GM23338 (cell line): ENCODE measurements around the gene NRG3. TPM values are rescaled to one million over a fixed set of nuclear protein-coding genes. Genes with fewer than 3 reads are reported as not detected.

Experiments used
- ATAC-seq: fragments of 200-7000 bp; cut with Tn5 transposase; 3 replicates; pipeline ENCODE4 v1.9.1; 2020
- DNase-seq: peaks from one replicate; pipeline ENCODE4 v3.0.0-alpha.2; 2015; ENCODE audit warnings: low spot score
- H2AFZ ChIP-seq: fragments of 200-600 bp; sonication (generic); 2 replicates; pipeline ENCODE4 v1.8.0; 2016; ENCODE audit warnings: antibody characterized with exemption, mild to moderate bottlenecking, moderate library complexity
- H3F3A ChIP-seq: fragments of 200-600 bp; sonication (generic); replicated peaks from 2 replicates; pipeline ENCODE4 v1.8.0; 2017; ENCODE audit warnings: antibody characterized with exemption, mixed run types, low read depth
- H3K27ac ChIP-seq: fragments of 200-600 bp; sonication (generic); 2 replicates; pipeline ENCODE4 v1.6.1; 2016; ENCODE audit warnings: low read depth
- H3K27me3 ChIP-seq: fragments of 200-600 bp; sonication (generic); 2 replicates; pipeline ENCODE4 v1.8.0; 2016; ENCODE audit warnings: mild to moderate bottlenecking, mixed run types, moderate library complexity; ENCODE audit not compliant: insufficient read depth
- H3K36me3 ChIP-seq: fragments of 200-600 bp; sonication (generic); 2 replicates; pipeline ENCODE4 v1.8.0; 2016; ENCODE audit warnings: mild to moderate bottlenecking; ENCODE audit not compliant: insufficient read depth
- H3K4me1 ChIP-seq: fragments of 200-600 bp; sonication (generic); 2 replicates; pipeline ENCODE4 v1.8.0; 2016; ENCODE audit warnings: mild to moderate bottlenecking, moderate library complexity; ENCODE audit not compliant: insufficient read depth
- H3K4me2 ChIP-seq: fragments of 200-600 bp; sonication (generic); 2 replicates; pipeline ENCODE4 v1.7.1; 2017; ENCODE audit warnings: mixed run types
- H3K4me3 ChIP-seq: fragments of 200-600 bp; sonication (generic); 2 replicates; pipeline ENCODE4 v1.6.1; 2016; ENCODE audit warnings: mixed run types
- H3K79me2 ChIP-seq: fragments of 200-600 bp; sonication (generic); replicated peaks from 2 replicates; pipeline ENCODE4 v1.8.0; 2017; ENCODE audit warnings: mild to moderate bottlenecking; ENCODE audit not compliant: insufficient read depth
- H3K9me2 ChIP-seq: fragments of 200-600 bp; sonication (generic); 2 replicates; pipeline ENCODE4 v1.8.0; 2017; ENCODE audit not compliant: insufficient read depth
- H4K20me1 ChIP-seq: fragments of 200-600 bp; sonication (generic); replicated peaks from 2 replicates; pipeline ENCODE4 v1.8.0; 2017; ENCODE audit warnings: mild to moderate bottlenecking; ENCODE audit not compliant: insufficient read depth
- H3K27ac Mint-ChIP-seq: 2 replicates; pipeline ENCODE4 v1.8.0; 2020; ENCODE audit warnings: inconsistent platforms, mild to moderate bottlenecking, moderate library complexity, mixed read lengths
- H3K27me3 Mint-ChIP-seq: 3 replicates; pipeline ENCODE4 v1.8.0; 2022; ENCODE audit warnings: low read depth, mild to moderate bottlenecking, moderate library complexity, mixed read lengths, inconsistent platforms; ENCODE audit not compliant: insufficient read depth, poor library complexity
- H3K36me3 Mint-ChIP-seq: 3 replicates; pipeline ENCODE4 v1.8.0; 2021; ENCODE audit warnings: low read depth, mild to moderate bottlenecking, inconsistent platforms, moderate library complexity, mixed read lengths
- H3K4me1 Mint-ChIP-seq: 3 replicates; pipeline ENCODE4 v1.8.0; 2020; ENCODE audit warnings: mild to moderate bottlenecking, inconsistent platforms, mixed read lengths
- H3K4me3 Mint-ChIP-seq: 3 replicates; pipeline ENCODE4 v1.8.0; 2021; ENCODE audit warnings: moderate library complexity, mild to moderate bottlenecking, inconsistent platforms, mixed read lengths
- H3K9me3 Mint-ChIP-seq: 3 replicates; pipeline ENCODE4 v1.8.0; 2020; ENCODE audit warnings: moderate library complexity, mild to moderate bottlenecking, inconsistent platforms, mixed read lengths
- CREB1 ChIP-seq: fragments of 250-450 bp; sonication (Bioruptor Pico); IDR thresholded peaks from 2 replicates; pipeline ENCODE4 v1.5.0; 2020; ENCODE audit warnings: low read depth, mild to moderate bottlenecking, moderate library complexity
- EZH2 ChIP-seq: fragments of 200-600 bp; sonication (generic); IDR thresholded peaks from one replicate; pipeline ENCODE4 v1.8.0; 2017; ENCODE audit warnings: antibody characterized with exemption, mild to moderate bottlenecking, low read depth; ENCODE audit not compliant: unreplicated experiment
- EZH2phosphoT487 ChIP-seq: fragments of 200-600 bp; sonication (generic); IDR thresholded peaks from one replicate; pipeline ENCODE4 v1.8.1; 2018; ENCODE audit warnings: antibody characterized with exemption; ENCODE audit not compliant: unreplicated experiment
- JUNB ChIP-seq: IDR thresholded peaks from one replicate; pipeline ENCODE4 v1.6.1; 2016; ENCODE audit warnings: antibody characterized with exemption; ENCODE audit not compliant: unreplicated experiment
- NANOG ChIP-seq: IDR thresholded peaks from 2 replicates; pipeline ENCODE4 v1.6.1; 2016; ENCODE audit warnings: antibody characterized with exemption, borderline replicate concordance
- POLR2AphosphoS5 ChIP-seq: IDR thresholded peaks from 2 replicates; pipeline ENCODE4 v1.6.1; 2016; ENCODE audit warnings: antibody characterized with exemption, low read depth
- STAT1 ChIP-seq: IDR thresholded peaks from one replicate; pipeline ENCODE4 v1.6.1; 2016; ENCODE audit warnings: antibody characterized with exemption; ENCODE audit not compliant: unreplicated experiment
- ZNF114 ChIP-seq: fragments of 250-450 bp; sonication (Bioruptor Pico); IDR thresholded peaks from 2 replicates; pipeline ENCODE4 v1.5.0; 2020; ENCODE audit warnings: mild to moderate bottlenecking, moderate library complexity
- ZNF331 ChIP-seq: fragments of 250-450 bp; sonication (Bioruptor Pico); IDR thresholded peaks from 2 replicates; pipeline ENCODE4 v1.5.0; 2020; ENCODE audit warnings: low read depth, mild to moderate bottlenecking, moderate library complexity
- polyA plus RNA-seq: library from polyadenylated mRNA; unstranded; fragments of >200 nt; fragmentation: Nextera tagmentation; extraction: Ambion mirVana; gene quantifications from 2 replicates; pipeline ENCODE4 v1.2.1, GENCODE V29; 2016
- total RNA-seq: library from RNA; depleted of rRNA; stranded (reverse); fragments of >200 nt; shearing (Covaris generic); gene quantifications from 2 replicates; pipeline ENCODE4 v1.2.3, GENCODE V29; 2014
- TF ChIP-seq, protein P1 (sequence below), 2 experiments: fragments of 200-600 bp in 1 of 2; sonication (generic) in 1 of 2; conservative IDR thresholded peaks; 2 replicates each; pipeline versions ENCODE4 v1.5.1 to v1.6.1; 2016 to 2017; ENCODE audit warnings: antibody characterized with exemption in 2 of 2, low read depth in 2 of 2, mild to moderate bottlenecking in 2 of 2, moderate library complexity in 1 of 2
- TF ChIP-seq, protein P2 (sequence below): IDR thresholded peaks from 2 replicates; pipeline ENCODE4 v1.6.1; 2016; ENCODE audit warnings: antibody characterized with exemption
- TF ChIP-seq, protein P3 (sequence below): fragments of 250-450 bp; sonication (Bioruptor Pico); IDR thresholded peaks from 2 replicates; pipeline ENCODE4 v1.5.0; 2020; ENCODE audit warnings: mild to moderate bottlenecking, moderate library complexity
- TF ChIP-seq, protein P4 (sequence below): IDR thresholded peaks from one replicate; pipeline ENCODE4 v1.6.1; 2018; ENCODE audit warnings: antibody characterized with exemption; ENCODE audit not compliant: unreplicated experiment

The NRG3 gene
- total and polyA plus RNA-seq, 2 experiments from 2014 or later = 1.9 to 3.9 TPM

DNA sequence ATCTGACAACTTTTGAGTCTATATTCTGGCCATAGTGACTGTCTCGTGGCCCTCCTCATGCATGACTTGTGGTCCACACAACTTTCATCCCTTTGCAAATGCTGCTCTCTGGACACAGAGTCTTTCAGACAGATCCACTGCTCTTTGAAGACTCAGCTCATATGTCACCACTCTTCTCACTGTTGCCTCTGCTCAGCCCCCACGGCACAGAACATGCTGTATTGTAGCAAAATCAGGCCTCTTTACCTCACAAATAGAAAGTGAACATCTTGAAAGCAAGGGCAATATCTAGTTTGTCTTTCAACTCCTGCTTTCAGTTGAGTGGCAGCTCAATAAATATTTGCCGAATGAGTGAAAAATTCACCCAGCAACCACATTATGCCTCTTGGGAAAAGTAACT lies 443.5 kb downstream of the NRG3 start:
- H3K4me1 Mint-ChIP-seq = peaks cover 30% of the 10 kb centered on the region
- H3K27ac Mint-ChIP-seq = no peak overlapping the region; the same call in 1 of the 2 replicates
- no peaks in the 10 kb centered on the region for H3F3A ChIP-seq
- H3K27ac ChIP-seq = no peak overlapping the region
- H2AFZ ChIP-seq = no peak overlapping the region
- no peaks in the 10 kb centered on the region for H3K9me3 Mint-ChIP-seq
- no peaks in the 10 kb centered on the region for H3K36me3 Mint-ChIP-seq
- peaks cover 2% of the 10 kb centered on the region for H3K27me3 Mint-ChIP-seq
- no peaks in the 10 kb centered on the region for H3K4me1 ChIP-seq
- H4K20me1 ChIP-seq = no peaks in the 10 kb centered on the region
- H3K36me3 ChIP-seq = no peaks in the 10 kb centered on the region
- H3K27me3 ChIP-seq = no peaks in the 10 kb centered on the region
- ATAC-seq (no peak), DNase-seq (no peak)
- no peak overlapping the region for H3K4me2 ChIP-seq
- H3K79me2 ChIP-seq = no peaks in the 10 kb centered on the region
- H3K4me3 Mint-ChIP-seq = no peak overlapping the region
- no peak overlapping the region for H3K4me3 ChIP-seq
- TF ChIP-seq EZH2phosphoT487 (no peak), ZNF114 (CRISPR knock-in tag) (no peak), JUNB (no peak), POLR2AphosphoS5 (no peak), ZNF331 (no peak), STAT1 (no peak), EZH2 (no peak), CREB1 (no peak), NANOG (no peak)
- TF ChIP-seq, protein P1, sequence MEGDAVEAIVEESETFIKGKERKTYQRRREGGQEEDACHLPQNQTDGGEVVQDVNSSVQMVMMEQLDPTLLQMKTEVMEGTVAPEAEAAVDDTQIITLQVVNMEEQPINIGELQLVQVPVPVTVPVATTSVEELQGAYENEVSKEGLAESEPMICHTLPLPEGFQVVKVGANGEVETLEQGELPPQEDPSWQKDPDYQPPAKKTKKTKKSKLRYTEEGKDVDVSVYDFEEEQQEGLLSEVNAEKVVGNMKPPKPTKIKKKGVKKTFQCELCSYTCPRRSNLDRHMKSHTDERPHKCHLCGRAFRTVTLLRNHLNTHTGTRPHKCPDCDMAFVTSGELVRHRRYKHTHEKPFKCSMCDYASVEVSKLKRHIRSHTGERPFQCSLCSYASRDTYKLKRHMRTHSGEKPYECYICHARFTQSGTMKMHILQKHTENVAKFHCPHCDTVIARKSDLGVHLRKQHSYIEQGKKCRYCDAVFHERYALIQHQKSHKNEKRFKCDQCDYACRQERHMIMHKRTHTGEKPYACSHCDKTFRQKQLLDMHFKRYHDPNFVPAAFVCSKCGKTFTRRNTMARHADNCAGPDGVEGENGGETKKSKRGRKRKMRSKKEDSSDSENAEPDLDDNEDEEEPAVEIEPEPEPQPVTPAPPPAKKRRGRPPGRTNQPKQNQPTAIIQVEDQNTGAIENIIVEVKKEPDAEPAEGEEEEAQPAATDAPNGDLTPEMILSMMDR (conservative IDR thresholded peaks at IDR 0.05; ENCODE audit: low read depth in 2 of 2) = no peak
- TF ChIP-seq, protein P2, sequence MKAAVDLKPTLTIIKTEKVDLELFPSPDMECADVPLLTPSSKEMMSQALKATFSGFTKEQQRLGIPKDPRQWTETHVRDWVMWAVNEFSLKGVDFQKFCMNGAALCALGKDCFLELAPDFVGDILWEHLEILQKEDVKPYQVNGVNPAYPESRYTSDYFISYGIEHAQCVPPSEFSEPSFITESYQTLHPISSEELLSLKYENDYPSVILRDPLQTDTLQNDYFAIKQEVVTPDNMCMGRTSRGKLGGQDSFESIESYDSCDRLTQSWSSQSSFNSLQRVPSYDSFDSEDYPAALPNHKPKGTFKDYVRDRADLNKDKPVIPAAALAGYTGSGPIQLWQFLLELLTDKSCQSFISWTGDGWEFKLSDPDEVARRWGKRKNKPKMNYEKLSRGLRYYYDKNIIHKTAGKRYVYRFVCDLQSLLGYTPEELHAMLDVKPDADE = no peak
- TF ChIP-seq, protein P3, sequence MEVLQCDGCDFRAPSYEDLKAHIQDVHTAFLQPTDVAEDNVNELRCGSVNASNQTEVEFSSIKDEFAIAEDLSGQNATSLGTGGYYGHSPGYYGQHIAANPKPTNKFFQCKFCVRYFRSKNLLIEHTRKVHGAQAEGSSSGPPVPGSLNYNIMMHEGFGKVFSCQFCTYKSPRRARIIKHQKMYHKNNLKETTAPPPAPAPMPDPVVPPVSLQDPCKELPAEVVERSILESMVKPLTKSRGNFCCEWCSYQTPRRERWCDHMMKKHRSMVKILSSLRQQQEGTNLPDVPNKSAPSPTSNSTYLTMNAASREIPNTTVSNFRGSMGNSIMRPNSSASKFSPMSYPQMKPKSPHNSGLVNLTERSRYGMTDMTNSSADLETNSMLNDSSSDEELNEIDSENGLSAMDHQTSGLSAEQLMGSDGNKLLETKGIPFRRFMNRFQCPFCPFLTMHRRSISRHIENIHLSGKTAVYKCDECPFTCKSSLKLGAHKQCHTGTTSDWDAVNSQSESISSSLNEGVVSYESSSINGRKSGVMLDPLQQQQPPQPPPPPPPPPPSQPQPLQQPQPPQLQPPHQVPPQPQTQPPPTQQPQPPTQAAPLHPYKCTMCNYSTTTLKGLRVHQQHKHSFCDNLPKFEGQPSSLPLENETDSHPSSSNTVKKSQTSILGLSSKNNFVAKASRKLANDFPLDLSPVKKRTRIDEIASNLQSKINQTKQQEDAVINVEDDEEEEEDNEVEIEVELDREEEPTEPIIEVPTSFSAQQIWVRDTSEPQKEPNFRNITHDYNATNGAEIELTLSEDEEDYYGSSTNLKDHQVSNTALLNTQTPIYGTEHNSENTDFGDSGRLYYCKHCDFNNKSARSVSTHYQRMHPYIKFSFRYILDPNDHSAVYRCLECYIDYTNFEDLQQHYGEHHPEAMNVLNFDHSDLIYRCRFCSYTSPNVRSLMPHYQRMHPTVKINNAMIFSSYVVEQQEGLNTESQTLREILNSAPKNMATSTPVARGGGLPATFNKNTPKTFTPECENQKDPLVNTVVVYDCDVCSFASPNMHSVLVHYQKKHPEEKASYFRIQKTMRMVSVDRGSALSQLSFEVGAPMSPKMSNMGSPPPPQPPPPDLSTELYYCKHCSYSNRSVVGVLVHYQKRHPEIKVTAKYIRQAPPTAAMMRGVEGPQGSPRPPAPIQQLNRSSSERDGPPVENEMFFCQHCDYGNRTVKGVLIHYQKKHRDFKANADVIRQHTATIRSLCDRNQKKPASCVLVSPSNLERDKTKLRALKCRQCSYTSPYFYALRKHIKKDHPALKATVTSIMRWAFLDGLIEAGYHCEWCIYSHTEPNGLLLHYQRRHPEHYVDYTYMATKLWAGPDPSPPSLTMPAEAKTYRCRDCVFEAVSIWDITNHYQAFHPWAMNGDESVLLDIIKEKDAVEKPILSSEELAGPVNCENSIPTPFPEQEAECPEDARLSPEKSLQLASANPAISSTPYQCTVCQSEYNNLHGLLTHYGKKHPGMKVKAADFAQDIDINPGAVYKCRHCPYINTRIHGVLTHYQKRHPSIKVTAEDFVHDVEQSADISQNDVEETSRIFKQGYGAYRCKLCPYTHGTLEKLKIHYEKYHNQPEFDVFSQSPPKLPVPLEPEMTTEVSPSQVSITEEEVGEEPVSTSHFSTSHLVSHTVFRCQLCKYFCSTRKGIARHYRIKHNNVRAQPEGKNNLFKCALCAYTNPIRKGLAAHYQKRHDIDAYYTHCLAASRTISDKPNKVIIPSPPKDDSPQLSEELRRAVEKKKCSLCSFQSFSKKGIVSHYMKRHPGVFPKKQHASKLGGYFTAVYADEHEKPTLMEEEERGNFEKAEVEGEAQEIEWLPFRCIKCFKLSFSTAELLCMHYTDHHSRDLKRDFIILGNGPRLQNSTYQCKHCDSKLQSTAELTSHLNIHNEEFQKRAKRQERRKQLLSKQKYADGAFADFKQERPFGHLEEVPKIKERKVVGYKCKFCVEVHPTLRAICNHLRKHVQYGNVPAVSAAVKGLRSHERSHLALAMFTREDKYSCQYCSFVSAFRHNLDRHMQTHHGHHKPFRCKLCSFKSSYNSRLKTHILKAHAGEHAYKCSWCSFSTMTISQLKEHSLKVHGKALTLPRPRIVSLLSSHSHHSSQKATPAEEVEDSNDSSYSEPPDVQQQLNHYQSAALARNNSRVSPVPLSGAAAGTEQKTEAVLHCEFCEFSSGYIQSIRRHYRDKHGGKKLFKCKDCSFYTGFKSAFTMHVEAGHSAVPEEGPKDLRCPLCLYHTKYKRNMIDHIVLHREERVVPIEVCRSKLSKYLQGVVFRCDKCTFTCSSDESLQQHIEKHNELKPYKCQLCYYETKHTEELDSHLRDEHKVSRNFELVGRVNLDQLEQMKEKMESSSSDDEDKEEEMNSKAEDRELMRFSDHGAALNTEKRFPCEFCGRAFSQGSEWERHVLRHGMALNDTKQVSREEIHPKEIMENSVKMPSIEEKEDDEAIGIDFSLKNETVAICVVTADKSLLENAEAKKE (CRISPR knock-in tag) = no peak
- TF ChIP-seq, protein P4, sequence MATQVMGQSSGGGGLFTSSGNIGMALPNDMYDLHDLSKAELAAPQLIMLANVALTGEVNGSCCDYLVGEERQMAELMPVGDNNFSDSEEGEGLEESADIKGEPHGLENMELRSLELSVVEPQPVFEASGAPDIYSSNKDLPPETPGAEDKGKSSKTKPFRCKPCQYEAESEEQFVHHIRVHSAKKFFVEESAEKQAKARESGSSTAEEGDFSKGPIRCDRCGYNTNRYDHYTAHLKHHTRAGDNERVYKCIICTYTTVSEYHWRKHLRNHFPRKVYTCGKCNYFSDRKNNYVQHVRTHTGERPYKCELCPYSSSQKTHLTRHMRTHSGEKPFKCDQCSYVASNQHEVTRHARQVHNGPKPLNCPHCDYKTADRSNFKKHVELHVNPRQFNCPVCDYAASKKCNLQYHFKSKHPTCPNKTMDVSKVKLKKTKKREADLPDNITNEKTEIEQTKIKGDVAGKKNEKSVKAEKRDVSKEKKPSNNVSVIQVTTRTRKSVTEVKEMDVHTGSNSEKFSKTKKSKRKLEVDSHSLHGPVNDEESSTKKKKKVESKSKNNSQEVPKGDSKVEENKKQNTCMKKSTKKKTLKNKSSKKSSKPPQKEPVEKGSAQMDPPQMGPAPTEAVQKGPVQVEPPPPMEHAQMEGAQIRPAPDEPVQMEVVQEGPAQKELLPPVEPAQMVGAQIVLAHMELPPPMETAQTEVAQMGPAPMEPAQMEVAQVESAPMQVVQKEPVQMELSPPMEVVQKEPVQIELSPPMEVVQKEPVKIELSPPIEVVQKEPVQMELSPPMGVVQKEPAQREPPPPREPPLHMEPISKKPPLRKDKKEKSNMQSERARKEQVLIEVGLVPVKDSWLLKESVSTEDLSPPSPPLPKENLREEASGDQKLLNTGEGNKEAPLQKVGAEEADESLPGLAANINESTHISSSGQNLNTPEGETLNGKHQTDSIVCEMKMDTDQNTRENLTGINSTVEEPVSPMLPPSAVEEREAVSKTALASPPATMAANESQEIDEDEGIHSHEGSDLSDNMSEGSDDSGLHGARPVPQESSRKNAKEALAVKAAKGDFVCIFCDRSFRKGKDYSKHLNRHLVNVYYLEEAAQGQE = no peak
- no peaks in the 10 kb centered on the region for H3K9me2 ChIP-seq
